Stimulated activated CD4-positive, alpha-beta T cell treated with anti-CD3 and anti-CD28 coated beads, Interleukin-12 subunit alpha, Interleukin-12 subunit beta, amount 100 ng/mL, for 4 hours (primary cell): Measurements from ENCODE around the gene POU3F2.

Source experiments
- DNase-seq: peaks from one replicate; pipeline ENCODE4 v3.0.0-alpha.2; 2020

Gene POU3F2

GRCh38 chr6:98834060-98835031, at the start of gene POU3F2:
Gene POU3F2, plus strand, starts transcription at chr6:98834574. Its CDS starts 300 bp downstream, at chr6:98834874.
- DNase-seq, result peak; percentile 63

GRCh38 chr6:98787435-98787834, 46.9 kb upstream of the POU3F2 start:
- no peak for DNase-seq

- no peak for DNase-seq
Measured at GRCh38 chr6:98787961-98788360, 46.4 kb upstream of the POU3F2 start.

- DNase-seq, result no peak
Measured at GRCh38 chr6:98794307-98794842, 40.0 kb upstream of the POU3F2 start.

- DNase-seq, result no peak
Measured at GRCh38 chr6:98797217-98797994, 37.0 kb upstream of the POU3F2 start.

GRCh38 chr6:98800866-98801265, 33.5 kb upstream of the POU3F2 start:
- no peak for DNase-seq

GRCh38 chr6:98808541-98809210, 25.7 kb upstream of the POU3F2 start:
- DNase-seq, result no peak

GRCh38 chr6:98812220-98812619, 22.2 kb upstream of the POU3F2 start:
- no peak for DNase-seq

- no peak for DNase-seq
Measured at GRCh38 chr6:98816799-98817198, 17.6 kb upstream of the POU3F2 start.

- DNase-seq, result no peak
Measured at GRCh38 chr6:98821756-98822405, 12.5 kb upstream of the POU3F2 start.

- no peak for DNase-seq
Measured at GRCh38 chr6:98823428-98824161, 10.8 kb upstream of the POU3F2 start.

- DNase-seq, result no peak
Measured at GRCh38 chr6:98824162-98824901, 10.0 kb upstream of the POU3F2 start.

- no peak for DNase-seq
Measured at GRCh38 chr6:98824902-98825599, 9.3 kb upstream of the POU3F2 start.

- no peak for DNase-seq
Measured at GRCh38 chr6:98825600-98826230, 8.7 kb upstream of the POU3F2 start.

- no peak for DNase-seq
Measured at GRCh38 chr6:98827295-98828159, 6.8 kb upstream of the POU3F2 start.

GRCh38 chr6:98828211-98828788, 6.1 kb upstream of the POU3F2 start:
- DNase-seq, result no peak

- no peak for DNase-seq
Measured at GRCh38 chr6:98828941-98829411, 5.4 kb upstream of the POU3F2 start.

GRCh38 chr6:98830146-98830545, 4.2 kb upstream of the POU3F2 start:
- DNase-seq, result no peak
